ENCODE data around the gene GALK1. TPM values are rescaled to one million over a fixed set of nuclear protein-coding genes. Genes with fewer than 3 reads are reported as not detected.
A peak's percentile ranks its signal among the peaks of the same experiment; 100 is the strongest.

Gene GALK1
- total and polyA plus RNA-seq, 7 experiments from 2014 or later = 9.9 to 42.9 (median 18.9) TPM

- Histone ChIP-seq H3K4me1 (ENCODE audit: control insufficient read depth in 2 of 2, insufficient read depth in 2 of 2, low read length in 2 of 2) (no peaks in the 10 kb centered on the region), H3K36me3 (ENCODE audit: control insufficient read depth in 2 of 3, insufficient read depth in 3 of 3, low read length in 3 of 3) (no peaks in the 10 kb centered on the region), H3K4me3 (ENCODE audit: low read length) (no peak overlapping the region), H3K27me3 (ENCODE audit: control insufficient read depth in 2 of 2, insufficient read depth in 2 of 2, low read length in 2 of 2) (no peaks in the 10 kb centered on the region), H3K9me3 (ENCODE audit: control insufficient read depth in 2 of 3, low read length in 3 of 3) (no peaks in the 10 kb centered on the region), H3K27ac (ENCODE audit: low read depth, low read length) (no peak overlapping the region)
- ChIA-PET POLR2A (no interaction called here), CTCF (no interaction called here)
- no peaks in the 10 kb centered on the region for H3K9me3 Mint-ChIP-seq
- peaks cover 0 to 10% (median 4%) of the 10 kb centered on the region in 7 donors for H3K4me1 Mint-ChIP-seq
- peaks cover 0 to 3% (median 0%) of the 10 kb centered on the region in 5 donors for H3K36me3 Mint-ChIP-seq
- H3K4me3 Mint-ChIP-seq = no peak overlapping the region
- no peaks in the 10 kb centered on the region for H3K27me3 Mint-ChIP-seq
- ATAC-seq (no peak), DNase-seq (no peak)
- no peak overlapping the region for H3K27ac Mint-ChIP-seq
- intact Hi-C loops (cut with micrococcal nuclease) = no loop called here
Observed at GRCh38 chr17:75736173-75736835, 28.7 kb downstream of the GALK1 start.

DNA sequence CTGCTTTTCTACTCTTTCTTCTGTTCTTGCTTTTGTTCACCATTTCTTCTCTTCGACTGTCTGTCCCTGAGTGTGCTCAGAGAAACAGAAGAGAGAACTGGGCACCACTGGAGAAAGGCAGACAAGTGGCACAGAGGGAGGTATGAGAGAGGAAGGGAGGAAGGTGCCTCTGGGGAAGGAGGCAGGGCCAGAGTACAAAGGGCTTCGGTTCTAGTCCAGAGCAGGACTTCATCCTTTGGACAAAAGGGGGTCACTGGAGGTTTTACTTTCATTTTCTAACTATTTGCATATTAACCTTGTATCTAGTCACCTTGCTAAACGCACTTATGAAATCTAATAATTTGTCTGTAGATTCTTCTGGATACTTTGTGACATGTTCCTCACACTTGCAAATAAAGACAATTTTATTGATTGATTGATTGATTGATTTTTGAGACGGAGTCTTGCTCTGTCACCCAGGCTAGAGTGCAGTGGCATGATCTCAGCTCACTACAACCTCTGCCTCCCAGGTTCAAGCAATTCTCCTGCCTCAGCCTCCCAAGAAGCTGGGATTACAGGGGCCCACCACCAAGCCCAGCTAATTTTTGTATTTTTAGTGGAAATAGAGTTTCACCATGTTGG lies 30.2 kb downstream of the GALK1 start:
- Mint-ChIP-seq H3K9me3 (no peaks in the 10 kb centered on the region), H3K4me3 (peak overlapping the region in 2 of 10 donors; percentile 35 to 45)
- POLR2A ChIA-PET = no interaction called here

GRCh38 chr17:75733471-75733870 lies 31.5 kb downstream of the GALK1 start:
- H3K36me3 Mint-ChIP-seq = peaks cover 0 to 3% (median 0%) of the 10 kb centered on the region in 5 donors
- H3K27me3 Mint-ChIP-seq = no peaks in the 10 kb centered on the region
- intact Hi-C loops (cut with micrococcal nuclease) = no loop called here
- H3K4me1 Mint-ChIP-seq = peaks cover 0 to 10% (median 4%) of the 10 kb centered on the region in 7 donors
- Histone ChIP-seq H3K4me3 (ENCODE audit: low read length) (no peak overlapping the region), H3K27me3 (ENCODE audit: control insufficient read depth in 2 of 2, insufficient read depth in 2 of 2, low read length in 2 of 2) (no peaks in the 10 kb centered on the region), H3K27ac (ENCODE audit: low read depth, low read length) (no peak overlapping the region), H3K9me3 (ENCODE audit: control insufficient read depth in 2 of 3, low read length in 3 of 3) (no peaks in the 10 kb centered on the region), H3K4me1 (ENCODE audit: control insufficient read depth in 2 of 2, insufficient read depth in 2 of 2, low read length in 2 of 2) (no peaks in the 10 kb centered on the region), H3K36me3 (ENCODE audit: control insufficient read depth in 2 of 3, insufficient read depth in 3 of 3, low read length in 3 of 3) (no peaks in the 10 kb centered on the region)
- H3K27ac Mint-ChIP-seq = no peak overlapping the region
- CTCF ChIA-PET = interaction anchor here (0.8 kb wide), 1 partner anchor 101 kb away, joined by 3 read pairs; no protein-coding TSS in a partner anchor
- no peak overlapping the region for H3K4me3 Mint-ChIP-seq
- POLR2A ChIA-PET = interaction anchor here (0.5 kb wide), 1 partner anchor 943 kb away, joined by 3 read pairs; no protein-coding TSS in a partner anchor
- no peak for DNase-seq
- H3K9me3 Mint-ChIP-seq = no peaks in the 10 kb centered on the region
- ATAC-seq = no peak

More for the DNA sequence above, 30.2 kb downstream of the GALK1 start:
- CTCF ChIA-PET = no interaction called here
- Histone ChIP-seq H3K4me1 (ENCODE audit: control insufficient read depth in 2 of 2, insufficient read depth in 2 of 2, low read length in 2 of 2) (no peaks in the 10 kb centered on the region), H3K36me3 (ENCODE audit: control insufficient read depth in 2 of 3, insufficient read depth in 3 of 3, low read length in 3 of 3) (no peaks in the 10 kb centered on the region), H3K27ac (ENCODE audit: low read depth, low read length) (no peak overlapping the region), H3K27me3 (ENCODE audit: control insufficient read depth in 2 of 2, insufficient read depth in 2 of 2, low read length in 2 of 2) (no peaks in the 10 kb centered on the region), H3K4me3 (ENCODE audit: low read length) (no peak overlapping the region), H3K9me3 (ENCODE audit: control insufficient read depth in 2 of 3, low read length in 3 of 3) (no peaks in the 10 kb centered on the region)
- Mint-ChIP-seq H3K27ac (peak overlapping the region in 4 of 9 donors; percentile 23 to 78 (median 61)), H3K27me3 (no peaks in the 10 kb centered on the region), H3K36me3 (peaks cover 0 to 3% (median 0%) of the 10 kb centered on the region in 5 donors), H3K4me1 (peaks cover 0 to 10% (median 4%) of the 10 kb centered on the region in 7 donors)
- DNase-seq (no peak), ATAC-seq (no peak)
- intact Hi-C loops (cut with micrococcal nuclease) = loop anchor here in 1 of 2 donors (1.0 kb wide), 1 partner anchor 14 kb away; no protein-coding TSS in a partner anchor

DNA sequence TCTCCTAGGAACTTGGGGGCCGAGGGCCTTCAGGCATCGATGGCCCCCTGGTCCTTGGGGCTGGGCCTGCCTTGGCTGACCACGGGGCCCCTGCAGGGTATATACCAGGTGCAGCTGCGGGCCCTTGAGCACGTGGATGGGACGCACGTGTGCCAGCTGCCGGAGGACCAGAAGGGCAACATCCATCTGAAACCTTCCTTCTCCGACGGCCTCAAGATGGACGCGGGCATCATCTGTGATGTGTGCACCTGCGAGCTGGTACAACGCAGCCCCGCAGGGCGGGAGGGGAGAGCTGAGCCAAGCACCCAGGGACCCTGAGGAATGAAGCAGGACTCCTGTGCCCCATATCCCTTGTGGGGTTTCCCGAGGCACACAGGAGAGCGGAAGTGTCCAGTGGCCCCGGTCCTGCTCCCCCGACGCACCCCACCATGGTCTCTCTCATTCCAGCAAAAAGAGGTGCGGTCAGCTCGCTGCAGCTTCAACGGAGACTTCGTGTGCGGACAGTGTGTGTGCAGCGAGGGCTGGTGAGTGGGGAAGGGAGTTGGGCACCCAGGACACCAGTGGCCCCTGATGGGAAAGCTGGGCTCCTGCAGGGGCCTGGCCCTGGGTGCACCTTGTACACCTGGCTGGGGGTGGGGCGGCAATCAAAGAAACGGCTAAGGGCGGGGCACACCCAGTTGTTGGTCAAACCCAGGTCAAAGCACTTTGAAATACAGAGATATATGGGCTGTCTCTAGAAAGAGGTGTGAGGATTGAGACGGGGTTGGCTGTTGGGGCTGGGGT lies 33.1 kb downstream of the GALK1 start:
- no peak overlapping the region for H3K4me3 Mint-ChIP-seq
- H3K36me3 Mint-ChIP-seq = peaks cover 0 to 3% (median 0%) of the 10 kb centered on the region in 5 donors
- POLR2A ChIA-PET = no interaction called here
- Histone ChIP-seq H3K4me3 (ENCODE audit: low read length) (no peak overlapping the region), H3K9me3 (ENCODE audit: control insufficient read depth in 2 of 3, low read length in 3 of 3) (no peaks in the 10 kb centered on the region), H3K36me3 (ENCODE audit: control insufficient read depth in 2 of 3, insufficient read depth in 3 of 3, low read length in 3 of 3) (no peaks in the 10 kb centered on the region), H3K4me1 (ENCODE audit: control insufficient read depth in 2 of 2, insufficient read depth in 2 of 2, low read length in 2 of 2) (no peaks in the 10 kb centered on the region), H3K27ac (ENCODE audit: low read depth, low read length) (no peak overlapping the region), H3K27me3 (ENCODE audit: control insufficient read depth in 2 of 2, insufficient read depth in 2 of 2, low read length in 2 of 2) (no peaks in the 10 kb centered on the region)
- DNase-seq (no peak), ATAC-seq (no peak)
- peaks cover 0 to 9% (median 3%) of the 10 kb centered on the region in 7 donors for H3K4me1 Mint-ChIP-seq
- intact Hi-C loops (cut with micrococcal nuclease) = no loop called here
- no peaks in the 10 kb centered on the region for H3K9me3 Mint-ChIP-seq
- CTCF ChIA-PET = interaction anchor here (0.7 kb wide), 1 partner anchor 357 kb away, joined by 4 read pairs; no protein-coding TSS in a partner anchor
- H3K27ac Mint-ChIP-seq = no peak overlapping the region
- H3K27me3 Mint-ChIP-seq = no peaks in the 10 kb centered on the region

GRCh38 chr17:75731086-75731715 lies 33.8 kb downstream of the GALK1 start:
- Mint-ChIP-seq H3K27ac (no peak overlapping the region), H3K36me3 (peaks cover 0 to 3% (median 0%) of the 10 kb centered on the region in 5 donors), H3K9me3 (no peaks in the 10 kb centered on the region), H3K27me3 (no peaks in the 10 kb centered on the region), H3K4me1 (peaks cover 0 to 9% (median 3%) of the 10 kb centered on the region in 7 donors), H3K4me3 (no peak overlapping the region)
- no peaks in the 10 kb centered on the region for H3K27me3 ChIP-seq (ENCODE audit: control insufficient read depth in 2 of 2, insufficient read depth in 2 of 2, low read length in 2 of 2)
- intact Hi-C loops (cut with micrococcal nuclease) = no loop called here
- POLR2A ChIA-PET = no interaction called here
- H3K36me3 ChIP-seq (ENCODE audit: control insufficient read depth in 2 of 3, insufficient read depth in 3 of 3, low read length in 3 of 3) = no peaks in the 10 kb centered on the region
- H3K4me3 ChIP-seq (ENCODE audit: low read length) = no peak overlapping the region
- H3K27ac ChIP-seq (ENCODE audit: low read depth, low read length) = no peak overlapping the region
- ATAC-seq (no peak), DNase-seq (no peak)
- H3K9me3 ChIP-seq (ENCODE audit: control insufficient read depth in 2 of 3, low read length in 3 of 3) = no peaks in the 10 kb centered on the region
- H3K4me1 ChIP-seq (ENCODE audit: control insufficient read depth in 2 of 2, insufficient read depth in 2 of 2, low read length in 2 of 2) = no peaks in the 10 kb centered on the region
- CTCF ChIA-PET = interaction anchor here (0.7 kb wide), 1 partner anchor 356 kb away, joined by 4 read pairs; no protein-coding TSS in a partner anchor

GRCh38 chr17:75730065-75730464 lies 34.9 kb downstream of the GALK1 start:
- Histone ChIP-seq H3K36me3 (ENCODE audit: control insufficient read depth in 2 of 3, insufficient read depth in 3 of 3, low read length in 3 of 3) (no peaks in the 10 kb centered on the region), H3K9me3 (ENCODE audit: control insufficient read depth in 2 of 3, low read length in 3 of 3) (no peaks in the 10 kb centered on the region), H3K4me1 (ENCODE audit: control insufficient read depth in 2 of 2, insufficient read depth in 2 of 2, low read length in 2 of 2) (no peaks in the 10 kb centered on the region), H3K4me3 (ENCODE audit: low read length) (no peak overlapping the region), H3K27ac (ENCODE audit: low read depth, low read length) (no peak overlapping the region), H3K27me3 (ENCODE audit: control insufficient read depth in 2 of 2, insufficient read depth in 2 of 2, low read length in 2 of 2) (no peaks in the 10 kb centered on the region)
- ChIA-PET POLR2A (no interaction called here), CTCF (interaction anchor here (0.5 to 0.7 kb wide), 2 partner anchors 37 to 521 kb away, joined by 3 read pairs; no protein-coding TSS in a partner anchor)
- Mint-ChIP-seq H3K4me1 (peaks cover 0 to 5% (median 3%) of the 10 kb centered on the region in 7 donors), H3K4me3 (no peak overlapping the region), H3K27me3 (no peaks in the 10 kb centered on the region), H3K9me3 (no peaks in the 10 kb centered on the region), H3K27ac (no peak overlapping the region), H3K36me3 (no peaks in the 10 kb centered on the region)
- intact Hi-C loops (cut with micrococcal nuclease) = no loop called here
- DNase-seq (no peak), ATAC-seq (no peak)
